K562 (cell line): Measurements from ENCODE around the gene DNAH17.

Experiments
- CBX1 ChIP-seq: sonication (generic); IDR thresholded peaks from 2 replicates; pipeline ENCODE4 v1.6.1; 2016; ENCODE audit warnings: antibody characterized with exemption, low read depth, mild to moderate bottlenecking
- DLX4 ChIP-seq: fragments of 250-450 bp; sonication (Bioruptor Pico); IDR thresholded peaks from 2 replicates; pipeline ENCODE4 v1.6.1; 2021; ENCODE audit warnings: mild to moderate bottlenecking
- DPF2 ChIP-seq: fragments of 450-650 bp; IDR thresholded peaks from 2 replicates; pipeline ENCODE4 v1.6.1; 2016
- RNF219 ChIP-seq: fragments of 250-450 bp; sonication (Bioruptor Pico); IDR thresholded peaks from 2 replicates; pipeline ENCODE4 v1.5.0; 2022; ENCODE audit warnings: mild to moderate bottlenecking
- SIX5 ChIP-seq, 2 experiments: IDR thresholded peaks; 2 replicates each; pipeline ENCODE4 v1.6.1; 2011; ENCODE audit warnings: low read length in 2 of 2, borderline replicate concordance in 1 of 2, low read depth in 1 of 2, mild to moderate bottlenecking in 1 of 2, moderate library complexity in 1 of 2; ENCODE audit not compliant: insufficient read depth in 1 of 2
- ZFP36 ChIP-seq: fragments of 150-350 bp; IDR thresholded peaks from 2 replicates; pipeline ENCODE4 v1.6.1; 2018; ENCODE audit warnings: low read length, low read depth; ENCODE audit not compliant: partially characterized antibody
- ZNF707 ChIP-seq: fragments of 250-450 bp; sonication (Bioruptor Pico); conservative IDR thresholded peaks from 2 replicates; pipeline ENCODE4 v1.8.0; 2022; ENCODE audit warnings: inconsistent platforms, mild to moderate bottlenecking, moderate library complexity

- TF ChIP-seq SIX5 (IDR thresholded peaks at IDR 0.05; ENCODE audit: borderline replicate concordance in 1 of 2, insufficient read depth in 1 of 2, low read depth in 1 of 2, low read length in 2 of 2) (no peak), DLX4 (CRISPR knock-in tag) (no peak), ZFP36 (no peak), DPF2 (no peak), CBX1 (no peak), ZNF707 (CRISPR knock-in tag) (no peak), RNF219 (CRISPR knock-in tag) (no peak)
Observed at GRCh38 chr17:78403822-78404221, 173.4 kb downstream of the DNAH17 start.
